MCF 10A (cell line): Measurements from ENCODE around the gene PDF. TPM values are rescaled to one million over a fixed set of nuclear protein-coding genes. Genes with fewer than 3 reads are reported as not detected.

Experiments used
- total RNA-seq: library from RNA; stranded (reverse); gene quantifications from 2 replicates; pipeline ENCODE4 v1.2.3, GENCODE V29; 2022

Gene PDF
- total RNA-seq, 1 experiment from 2014 or later, result 24.8 TPM

Other genes starting within 250 kb of the PDF start
- gene HAS3, start 224.9 kb downstream of the PDF start, total RNA-seq, result 0.72 and 2.8 TPM in 2 replicates
- 107 and 113 TPM in 2 replicates for gene CHTF8, start 198.0 kb downstream of the PDF start, total RNA-seq
- 77.1 and 97.1 TPM in 2 replicates for gene UTP4, start 197.9 kb downstream of the PDF start, total RNA-seq
- 20.2 and 20.6 TPM in 2 replicates for gene SNTB2, start 143.4 kb downstream of the PDF start, total RNA-seq
- 34.4 and 38.6 TPM in 2 replicates for gene VPS4A, start 19.2 kb downstream of the PDF start, total RNA-seq
- 29.3 and 33.3 TPM in 2 replicates for gene COG8, start 9.0 kb upstream of the PDF start, total RNA-seq
- gene NIP7, start 9.2 kb upstream of the PDF start, total RNA-seq, result 55.4 and 62.1 TPM in 2 replicates
- 0.51 and 1.2 TPM in 2 replicates for gene TMED6, start 21.2 kb upstream of the PDF start, total RNA-seq
- 38.4 and 41.9 TPM in 2 replicates for gene TERF2, start 55.4 kb upstream of the PDF start, total RNA-seq
- gene CYB5B, start 94.0 kb upstream of the PDF start, total RNA-seq, result 112 and 118 TPM in 2 replicates
- gene NFAT5, start 235.4 kb upstream of the PDF start, total RNA-seq, result 35.8 and 46.4 TPM in 2 replicates